Fibroblast of the conjunctiva (primary cell): ENCODE data around the gene OPCML.

Experiments
- DNase-seq: peaks from one replicate; pipeline ENCODE4 v3.0.0-alpha.2; 2010; ENCODE audit warnings: low read depth

Gene OPCML

DNA sequence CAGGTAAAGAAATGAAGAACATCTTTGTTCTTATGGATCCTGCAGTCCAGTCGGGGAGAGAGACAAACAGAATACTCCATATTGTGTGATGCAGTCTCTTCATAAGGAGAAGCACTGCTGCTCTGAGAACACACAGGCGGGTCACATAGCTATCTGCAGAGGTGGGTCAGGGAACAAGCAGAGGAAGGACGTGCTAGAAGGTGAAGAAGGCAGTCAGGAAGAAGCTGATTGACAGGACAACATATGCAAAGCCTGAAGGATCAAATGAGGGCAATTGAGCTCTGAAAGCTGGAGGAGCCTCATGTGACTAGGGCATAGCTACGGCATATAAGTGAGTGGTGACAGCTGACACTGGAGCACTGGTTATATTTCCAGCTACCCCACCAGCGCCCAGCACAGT, 122.5 kb downstream of the OPCML start:
- no peak for DNase-seq

DNA sequence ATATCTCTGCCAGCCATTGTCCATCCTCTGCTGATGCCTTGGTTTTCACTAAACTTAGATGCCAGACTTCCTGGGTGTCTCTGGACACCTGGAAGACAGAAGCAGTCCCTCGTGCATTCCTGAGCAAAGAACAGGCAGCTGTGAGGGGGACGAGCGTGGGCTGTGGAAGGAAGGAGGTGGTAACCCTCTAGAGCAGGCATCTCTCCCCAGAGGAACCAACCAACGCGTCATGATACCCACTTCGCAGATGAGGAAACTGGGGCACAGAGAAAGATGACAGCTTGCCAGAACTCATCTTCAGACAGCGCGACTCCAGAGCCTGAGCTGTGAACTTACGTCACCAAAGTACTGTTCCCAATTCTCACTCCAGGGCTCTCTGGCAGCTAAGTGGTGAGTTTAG, 123.4 kb downstream of the OPCML start:
- no peak for DNase-seq

DNA sequence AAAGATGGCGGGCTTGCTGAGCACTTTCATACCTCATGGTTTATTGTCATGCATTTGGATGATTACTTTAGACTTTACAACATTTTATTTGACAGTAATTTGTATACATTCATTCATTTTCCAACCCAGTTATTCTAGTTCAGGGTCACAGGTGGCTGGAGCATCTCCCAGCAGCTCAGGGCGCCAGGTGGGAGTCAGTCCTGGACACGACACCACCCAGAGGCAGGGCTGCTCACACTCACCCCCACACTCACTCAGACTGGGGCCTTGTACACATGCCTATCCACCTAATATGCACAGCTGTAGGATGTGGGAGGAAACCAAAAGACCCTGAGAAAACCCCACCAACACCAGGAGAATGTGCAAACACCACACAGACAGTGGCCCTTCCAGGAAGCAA, 123.9 kb downstream of the OPCML start:
- DNase-seq, result no peak

DNA sequence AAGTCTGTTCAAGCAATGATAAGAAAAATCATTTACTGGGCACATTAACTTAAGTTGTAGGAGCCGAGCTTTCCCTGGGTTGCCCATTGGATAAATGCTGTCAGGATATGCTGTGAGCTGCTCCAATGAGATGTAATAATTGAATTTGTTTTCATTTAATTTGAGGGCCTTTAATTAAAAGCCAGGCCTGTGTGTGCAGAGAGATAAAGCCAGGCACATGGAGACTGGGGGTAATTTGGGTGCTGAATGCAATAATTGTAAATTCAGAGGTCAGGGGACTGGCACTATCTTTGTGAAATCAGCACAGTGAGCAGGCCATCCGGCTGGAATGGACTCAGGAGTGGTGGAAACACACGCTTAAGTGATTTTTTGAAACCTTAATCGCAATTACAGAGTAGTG, 125.8 kb downstream of the OPCML start:
- DNase-seq, result no peak

DNA sequence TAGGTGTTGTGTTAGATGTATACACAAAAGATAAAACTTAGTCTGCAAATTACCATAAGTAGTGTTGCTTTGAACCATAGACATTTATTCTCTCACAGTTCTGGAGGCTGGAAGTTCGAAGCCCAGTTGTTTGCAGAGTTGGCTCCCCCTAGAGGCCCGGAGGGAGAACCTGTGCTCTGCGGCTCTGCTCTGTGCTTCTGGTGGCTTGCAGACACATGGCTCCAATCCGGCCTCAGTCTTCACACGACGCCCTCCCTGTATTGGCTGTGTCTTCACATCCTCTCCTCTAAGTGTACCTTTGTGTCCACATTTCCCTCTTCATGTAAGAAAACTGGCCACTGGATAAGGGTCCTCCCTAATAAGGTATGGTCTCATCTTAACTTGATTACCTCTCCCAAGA, 128.4 kb downstream of the OPCML start:
- DNase-seq, result no peak

DNA sequence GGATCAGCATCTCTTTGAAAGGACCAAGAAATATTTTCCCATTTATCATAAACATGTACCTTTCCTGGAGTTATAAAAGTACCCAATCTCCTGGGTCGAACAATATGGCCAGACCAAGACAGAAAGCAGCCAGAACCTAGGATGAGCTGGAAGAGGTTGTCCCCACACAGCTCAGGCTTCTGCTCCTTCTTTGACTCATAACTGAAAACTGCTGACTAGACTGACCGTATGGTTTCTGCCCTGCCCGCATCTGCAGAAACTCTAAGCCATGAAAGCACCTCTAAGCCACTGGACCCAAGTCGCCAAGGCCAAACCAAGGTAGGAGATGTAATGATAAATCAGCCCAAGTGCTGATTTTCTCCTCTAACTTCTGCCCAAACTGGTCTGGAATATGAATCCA, 129.8 kb downstream of the OPCML start:
- DNase-seq, result no peak

DNA sequence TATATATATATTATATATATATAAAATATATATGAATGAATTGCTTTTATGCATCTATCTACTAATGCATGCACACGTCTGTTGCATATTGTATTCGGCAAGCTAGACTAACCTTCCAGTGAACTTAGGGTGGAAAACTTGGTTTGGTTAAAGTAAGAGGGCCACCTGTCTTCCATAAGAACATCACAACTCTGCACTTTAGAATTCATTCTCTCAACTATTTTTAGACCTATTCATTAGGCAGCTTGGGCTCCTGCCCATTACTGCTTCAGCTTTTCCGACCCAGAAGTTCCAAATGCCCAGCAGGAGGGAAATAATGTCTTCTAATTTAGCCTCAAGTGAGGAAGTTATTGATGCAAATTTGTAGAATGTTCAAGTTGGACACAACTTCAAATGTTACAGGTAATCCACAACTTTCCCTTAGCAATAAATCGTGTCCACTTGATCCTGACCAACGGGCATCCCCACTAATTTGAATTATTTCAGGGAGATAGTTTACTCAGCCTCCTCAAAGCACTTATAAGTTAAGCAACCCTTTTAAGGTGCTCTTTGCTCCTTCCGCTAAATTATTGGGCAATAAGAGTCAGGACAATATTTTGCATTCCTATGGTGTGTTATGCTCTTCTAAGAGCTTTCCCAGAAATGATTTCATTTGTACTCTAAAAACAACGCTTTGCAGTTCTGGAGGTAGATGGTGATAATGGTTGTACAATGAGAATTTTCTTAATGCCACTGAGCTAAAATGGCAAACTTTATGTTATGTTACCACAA, 132.3 kb downstream of the OPCML start:
- DNase-seq, result no peak

DNA sequence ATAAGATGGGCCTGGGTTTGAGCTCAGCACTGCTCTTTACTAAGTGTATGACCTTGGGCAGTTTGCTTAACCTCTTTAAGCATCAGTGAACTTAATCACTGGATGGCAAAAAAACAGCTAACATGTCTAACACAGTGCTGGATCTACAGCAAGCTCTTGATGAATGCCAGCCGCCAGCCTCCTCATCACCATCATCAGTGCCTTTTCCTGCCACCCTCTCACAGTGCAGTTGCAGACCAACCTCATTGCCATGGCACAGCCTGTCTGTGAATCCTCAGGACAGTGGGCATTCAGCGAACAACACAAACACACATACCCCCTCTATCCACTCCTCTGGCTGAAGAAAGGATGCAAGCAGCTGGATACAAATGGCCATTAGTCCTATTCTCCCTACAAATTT, 133.0 kb downstream of the OPCML start:
- DNase-seq, result no peak

DNA sequence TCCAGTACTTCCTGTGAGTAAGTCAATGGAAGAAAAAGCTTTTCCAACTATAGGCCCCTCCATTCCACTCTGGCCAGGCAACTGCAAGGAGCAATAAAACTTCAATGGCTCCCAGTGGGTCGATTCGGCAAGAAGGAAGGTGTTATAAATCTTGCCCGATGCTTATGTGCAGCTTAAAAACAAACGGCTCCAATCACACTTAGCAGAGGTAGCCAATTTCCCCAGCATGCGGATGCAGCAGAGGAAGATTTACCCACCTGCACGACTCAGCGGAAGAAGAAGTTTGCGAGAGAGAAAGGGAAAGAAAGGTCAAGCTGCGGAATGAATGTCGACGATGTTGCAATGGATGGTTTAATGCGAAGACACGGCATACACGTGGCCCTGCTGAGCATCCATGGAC, 141.5 kb downstream of the OPCML start:
- no peak for DNase-seq

DNA sequence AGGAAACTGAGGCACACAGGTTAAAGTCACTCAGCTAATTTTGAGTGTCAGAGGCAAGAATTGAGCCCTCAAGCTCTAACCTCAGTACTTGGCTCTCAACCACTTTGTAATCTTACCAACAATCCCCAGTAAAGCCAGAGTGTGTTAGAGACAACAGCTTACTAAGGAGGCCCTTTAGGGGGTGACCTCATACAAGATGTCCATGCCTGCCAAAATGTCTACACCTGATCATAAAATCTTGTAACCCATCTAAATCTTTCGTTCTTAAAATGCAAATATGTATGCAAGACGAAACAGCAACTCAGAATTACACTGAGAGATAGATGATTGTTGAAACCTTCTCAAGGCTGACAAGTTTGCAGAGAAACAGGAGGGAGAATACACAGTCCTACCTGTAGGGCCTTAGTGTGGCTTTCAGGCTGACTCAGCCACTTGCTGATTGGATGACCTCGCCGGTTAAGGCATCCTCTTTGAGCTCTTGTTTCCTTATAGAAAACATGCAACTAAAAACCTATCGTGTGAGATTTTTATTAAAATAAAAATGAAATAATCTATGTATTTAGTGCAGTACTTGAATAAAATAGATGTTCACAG, 143.2 kb downstream of the OPCML start:
- DNase-seq, result no peak

DNA sequence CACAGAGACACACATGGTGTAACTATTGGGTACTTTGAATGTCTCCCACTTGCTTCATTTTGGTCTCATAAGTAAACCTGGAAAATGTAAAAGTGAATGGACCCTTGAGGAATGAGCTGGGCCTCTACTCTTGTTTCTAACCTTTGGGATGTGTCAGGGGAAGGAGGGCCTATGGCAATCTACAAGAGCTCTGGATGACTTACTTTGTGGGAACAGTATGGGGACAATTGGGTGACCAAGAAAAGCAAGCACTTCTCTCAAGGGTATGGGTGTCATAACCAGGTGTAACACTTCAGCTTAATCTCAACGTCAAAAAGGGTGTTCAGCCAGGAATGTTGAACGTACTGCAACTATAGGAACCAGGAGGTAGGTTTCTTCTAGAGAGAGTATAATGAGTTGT, 144.0 kb downstream of the OPCML start:
- DNase-seq, result no peak

DNA sequence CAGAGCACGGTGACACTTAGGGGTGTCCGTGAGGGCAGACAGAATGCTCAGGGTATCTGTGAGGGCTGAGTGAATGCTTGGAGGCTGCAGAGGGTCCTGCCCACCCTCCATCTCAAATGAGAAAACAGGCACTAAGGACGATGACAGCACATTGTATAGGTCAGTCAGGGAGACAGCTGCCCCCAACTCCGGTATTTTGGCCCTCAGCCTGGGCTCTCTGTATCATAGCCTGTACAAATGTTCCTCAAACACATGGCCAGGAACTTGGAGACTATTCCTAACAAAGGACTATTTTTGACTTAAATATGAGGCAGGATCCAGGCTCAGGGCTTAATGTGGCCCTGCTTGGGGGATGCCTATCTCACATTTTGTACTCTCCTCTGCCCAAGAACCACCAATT, 145.4 kb downstream of the OPCML start:
- no peak for DNase-seq

DNA sequence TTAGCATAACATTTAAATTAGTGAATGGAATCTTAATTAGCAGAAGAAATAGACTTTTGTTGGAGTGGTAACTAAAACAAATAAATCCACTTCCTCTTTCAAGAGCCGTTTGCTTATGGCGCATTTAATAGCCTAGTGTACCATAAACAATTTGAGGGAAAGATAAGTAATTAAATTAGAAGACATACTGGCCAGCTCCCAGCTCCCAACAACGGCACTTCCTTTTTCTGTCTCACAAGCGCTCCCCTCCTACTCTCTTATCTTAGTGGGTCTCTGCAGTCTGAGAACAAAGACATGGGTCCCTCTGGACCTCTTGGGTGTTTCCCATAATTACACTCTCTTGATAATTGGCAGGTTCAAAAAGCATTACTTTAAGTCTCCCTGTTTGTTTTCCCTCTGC, 146.0 kb downstream of the OPCML start:
- DNase-seq, result no peak

DNA sequence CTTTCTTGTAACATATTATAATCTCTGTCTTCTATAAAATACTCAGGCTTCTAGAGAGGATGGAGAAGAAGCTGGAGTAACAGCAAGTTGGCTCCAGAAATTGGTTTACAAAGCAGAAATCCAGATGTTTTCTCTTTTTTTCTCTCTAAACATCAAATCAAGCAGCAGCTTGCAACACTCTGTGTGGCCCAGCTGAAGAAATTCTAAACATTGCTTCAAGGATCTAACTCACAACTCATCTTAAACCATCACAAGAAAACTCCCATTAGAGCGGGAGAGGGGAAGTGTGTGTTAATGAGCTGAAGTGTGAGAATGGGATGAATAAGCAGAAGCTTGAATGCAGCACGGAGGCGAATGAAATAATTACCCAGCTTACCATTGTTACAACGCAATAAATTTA, 146.5 kb downstream of the OPCML start:
- DNase-seq, result no peak

DNA sequence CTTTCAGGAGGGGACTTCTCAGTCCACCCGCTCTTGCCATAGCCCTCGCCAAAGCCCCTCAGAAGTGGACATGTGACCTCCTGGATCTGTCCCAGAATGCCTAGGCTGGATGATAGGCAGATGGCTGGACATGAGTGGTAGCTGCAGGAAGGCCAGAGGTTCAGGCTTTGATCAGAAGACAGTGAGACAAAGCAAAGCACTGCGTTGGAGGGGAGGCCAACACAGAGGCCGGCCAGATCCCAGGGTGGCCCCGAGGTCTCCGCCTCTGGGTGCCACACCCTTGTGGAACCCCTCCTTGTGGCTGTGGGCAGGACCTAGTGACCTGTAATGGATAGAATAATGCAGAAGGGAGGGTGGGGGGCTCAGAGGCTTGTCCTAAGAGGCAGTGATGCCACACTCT, 147.6 kb downstream of the OPCML start:
- DNase-seq, result no peak

DNA sequence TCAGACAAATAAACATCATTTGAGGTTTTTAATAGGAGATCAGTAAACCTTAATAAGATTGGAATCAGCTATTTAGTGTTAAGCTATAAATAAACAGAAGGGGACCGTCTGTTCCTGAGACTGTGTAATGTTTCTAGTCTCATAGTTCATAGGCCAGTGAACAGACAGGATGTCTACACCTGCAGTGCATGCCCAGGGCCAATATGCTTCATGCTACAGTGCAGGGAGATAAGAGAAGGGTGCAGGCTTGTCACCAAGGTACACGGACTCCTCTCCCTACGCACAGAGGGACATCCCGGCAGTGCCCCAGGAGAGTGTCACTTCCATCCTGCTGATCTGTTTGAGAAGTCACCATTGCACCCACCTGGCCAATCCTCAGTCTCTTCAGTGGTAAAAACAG, 148.6 kb downstream of the OPCML start:
- no peak for DNase-seq

DNA sequence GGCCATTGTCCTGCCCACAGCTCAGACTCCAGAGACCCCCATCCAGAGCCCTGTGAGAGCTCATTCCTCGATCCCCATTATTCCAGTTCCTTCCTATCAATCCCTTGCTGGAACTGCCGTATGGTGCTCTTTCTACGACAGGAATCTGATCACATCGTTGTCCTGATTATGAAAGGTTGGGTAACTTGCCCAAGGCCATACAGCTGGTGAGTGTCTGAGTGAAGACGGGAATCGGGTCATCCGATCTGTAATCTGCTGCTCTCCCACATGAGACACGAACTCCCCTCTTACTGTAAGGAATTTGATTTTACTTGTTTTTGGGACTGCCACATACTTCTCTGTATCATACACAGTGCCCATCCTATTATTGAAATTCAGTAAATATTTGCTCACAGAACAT, 149.1 kb downstream of the OPCML start:
- no peak for DNase-seq

DNA sequence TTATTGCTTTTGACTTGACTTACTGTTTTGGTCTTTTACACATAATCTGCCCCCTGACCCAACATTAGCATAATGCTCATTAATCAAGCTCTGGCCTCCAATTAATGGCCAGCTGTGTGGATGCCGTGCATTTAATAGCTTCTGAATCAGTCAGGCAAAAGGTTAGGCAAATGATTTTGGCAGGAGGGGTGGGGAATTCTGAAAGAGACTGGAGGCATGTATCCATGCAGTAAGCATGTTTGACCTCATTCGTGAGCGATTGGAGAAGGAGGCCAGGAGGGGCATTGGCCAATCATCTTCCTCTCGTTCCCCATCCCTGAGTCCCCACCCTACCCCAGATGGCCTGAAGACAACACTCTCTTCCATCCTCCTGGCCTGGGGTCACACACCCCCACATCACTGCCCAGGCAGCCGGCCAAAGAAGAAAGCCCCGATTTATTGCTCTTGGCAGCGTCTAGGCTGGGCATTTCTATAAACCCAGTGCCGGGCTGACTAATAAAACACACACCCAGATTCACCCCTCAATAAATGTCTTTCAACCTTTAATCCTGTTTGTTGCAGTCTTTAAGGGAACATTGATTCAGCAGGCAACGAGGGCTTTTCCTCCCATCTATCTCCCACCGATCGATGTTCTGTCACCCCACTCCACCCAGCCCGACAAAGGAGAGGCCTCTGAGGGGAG, 150.0 kb downstream of the OPCML start:
- DNase-seq, result no peak

DNA sequence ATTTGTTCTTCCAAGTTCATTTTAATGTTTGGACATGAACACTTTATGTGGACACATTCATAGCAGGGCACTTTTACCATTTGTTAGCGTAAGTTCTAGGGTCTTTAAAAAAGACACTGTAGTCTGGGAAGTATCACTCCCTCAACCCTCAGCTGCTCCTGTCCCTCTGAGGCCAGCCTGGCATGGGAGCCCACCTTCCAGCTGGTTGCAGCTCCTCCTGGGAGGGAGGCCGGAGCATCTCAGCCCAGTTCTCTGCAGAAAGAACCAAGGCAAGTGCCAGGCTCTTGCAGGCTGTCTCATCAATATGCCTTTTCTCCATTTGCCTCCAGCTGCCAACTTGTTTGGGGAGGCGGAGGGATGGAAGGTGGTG, 150.6 kb downstream of the OPCML start:
- DNase-seq, result no peak

DNA sequence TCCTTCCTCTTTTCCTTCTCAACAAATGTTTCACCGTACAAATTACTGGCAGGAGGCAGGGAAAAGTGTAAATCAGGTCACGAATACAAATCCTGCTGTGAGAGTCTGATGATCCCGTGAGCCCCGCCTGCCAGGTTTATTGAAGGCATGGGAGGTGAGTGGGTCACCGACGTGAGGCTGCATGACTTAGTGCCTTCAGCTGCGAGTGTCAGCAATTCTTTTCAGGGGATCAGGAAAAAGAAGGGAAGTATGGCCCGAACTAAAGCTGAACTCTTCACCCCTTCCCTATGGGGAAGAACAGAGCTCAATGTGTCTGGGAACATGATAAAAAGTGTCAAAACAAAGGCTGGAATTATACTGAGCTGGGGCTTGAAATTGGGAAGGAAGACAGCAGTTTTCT, 166.2 kb downstream of the OPCML start:
- no peak for DNase-seq

DNA sequence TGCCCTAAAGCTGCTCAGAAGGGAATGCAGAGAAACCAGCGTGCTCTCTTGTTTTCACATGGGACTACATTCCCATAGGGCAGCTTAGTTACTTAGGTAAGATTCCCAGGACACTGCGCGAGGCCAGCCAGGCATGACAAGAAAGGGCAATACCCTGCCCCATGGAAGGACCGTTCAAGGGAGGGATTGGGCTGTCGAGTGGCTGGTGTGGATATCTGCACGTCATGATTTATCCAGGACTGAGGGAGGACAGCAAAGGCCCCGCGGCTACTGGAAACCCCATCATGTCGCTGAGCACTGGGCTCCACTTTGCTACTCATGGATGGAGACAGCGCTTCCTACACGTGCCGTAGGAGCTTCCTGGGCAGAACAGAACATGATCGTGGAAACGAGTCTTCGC, 169.4 kb downstream of the OPCML start:
- no peak for DNase-seq

DNA sequence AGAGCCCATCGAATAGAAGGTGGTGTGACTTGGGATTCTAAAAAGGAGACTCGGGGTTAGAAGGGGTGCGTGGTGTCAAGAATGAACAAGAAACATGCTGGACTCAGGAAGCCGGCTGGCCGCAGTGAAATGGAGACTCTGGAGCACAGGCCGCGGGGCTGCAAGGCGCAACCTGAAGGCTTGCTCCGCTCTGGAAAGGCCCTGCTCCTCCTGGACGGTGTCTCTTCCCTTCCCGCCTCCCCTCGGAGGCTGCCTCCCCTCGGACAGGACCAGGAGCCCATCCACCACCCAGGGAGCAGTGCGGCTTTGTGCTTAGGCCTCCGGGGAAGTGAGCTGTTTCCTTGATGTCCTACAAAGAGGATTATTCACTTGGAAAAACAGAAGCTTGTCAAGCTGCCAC, 170.1 kb downstream of the OPCML start:
- no peak for DNase-seq

DNA sequence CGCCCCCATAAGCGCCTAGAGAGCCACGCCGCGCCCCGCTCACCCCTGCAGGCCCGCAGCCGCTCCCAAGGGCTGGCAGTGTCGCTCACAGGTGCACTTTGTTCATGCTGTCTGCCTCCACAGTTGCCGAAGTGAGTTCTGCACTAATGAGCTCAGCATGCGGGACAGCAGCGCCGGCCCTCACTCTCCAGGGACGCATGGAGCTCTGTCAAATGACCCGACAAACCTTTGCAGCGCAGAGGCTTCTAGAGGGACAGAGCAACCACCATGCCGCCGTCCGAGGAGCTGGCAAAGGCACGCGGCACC, 170.7 kb downstream of the OPCML start:
- no peak for DNase-seq
